Measurements from ENCODE around the gene GPC6. TPM values are rescaled to one million over a fixed set of nuclear protein-coding genes. Genes with fewer than 3 reads are reported as not detected.

Gene GPC6
- total RNA-seq, 1 donor from 2014 or later = 63.0 TPM

DNA sequence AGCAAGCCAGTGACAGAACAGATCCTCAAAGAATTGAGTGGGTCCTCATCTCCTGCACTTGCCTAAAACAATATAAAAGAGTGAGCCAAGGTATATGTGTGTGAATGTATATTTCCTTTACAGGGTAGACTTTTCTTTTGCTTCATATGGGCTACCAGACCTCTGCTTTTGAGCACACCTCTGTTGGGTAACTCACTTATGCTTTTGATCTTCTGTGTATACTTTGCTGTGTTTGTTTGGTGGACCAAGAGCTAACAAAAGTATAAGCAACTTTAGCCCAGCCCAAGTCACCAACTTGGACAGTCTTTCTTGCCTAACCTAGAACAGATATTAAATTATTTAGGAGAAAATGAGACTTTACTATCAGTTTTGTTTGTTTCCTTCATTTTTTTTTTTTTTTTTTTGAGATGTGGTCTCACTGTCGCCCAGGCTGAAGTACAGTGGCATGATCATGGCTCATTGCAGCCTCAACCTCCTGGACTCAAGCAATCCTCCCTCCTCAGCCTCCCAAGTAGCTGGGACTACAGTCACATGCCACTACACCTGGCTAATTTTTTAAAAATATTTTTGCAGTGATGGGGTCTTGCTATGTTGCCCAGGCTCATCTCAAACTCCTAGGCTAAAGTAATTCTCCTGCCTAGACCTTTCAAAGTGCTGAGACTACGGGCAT, 739.8 kb downstream of the GPC6 start:
- FAIRE-seq (no peak), DNase-seq (ENCODE audit: low read depth) (no peak)
- H3K9me3 ChIP-seq (ENCODE audit: insufficient read depth, low read depth, low read length) = no peaks in the 10 kb centered on the region
- no peak overlapping the region for H2AFZ ChIP-seq (ENCODE audit: low read depth, low read length)
- no peaks in the 10 kb centered on the region for H3K27me3 Mint-ChIP-seq (ENCODE audit: low read depth, unreplicated experiment)
- no peaks in the 10 kb centered on the region for H4K20me1 ChIP-seq (ENCODE audit: insufficient read depth, low read length)
- no peaks in the 10 kb centered on the region for H3K79me2 ChIP-seq (ENCODE audit: insufficient read depth, low read length)
- H3K27me3 ChIP-seq (ENCODE audit: insufficient read depth, low read length) = no peaks in the 10 kb centered on the region
- peaks cover 18% of the 10 kb centered on the region for H3K4me1 Mint-ChIP-seq (ENCODE audit: low read depth, unreplicated experiment)
- TF ChIP-seq, protein P1, sequence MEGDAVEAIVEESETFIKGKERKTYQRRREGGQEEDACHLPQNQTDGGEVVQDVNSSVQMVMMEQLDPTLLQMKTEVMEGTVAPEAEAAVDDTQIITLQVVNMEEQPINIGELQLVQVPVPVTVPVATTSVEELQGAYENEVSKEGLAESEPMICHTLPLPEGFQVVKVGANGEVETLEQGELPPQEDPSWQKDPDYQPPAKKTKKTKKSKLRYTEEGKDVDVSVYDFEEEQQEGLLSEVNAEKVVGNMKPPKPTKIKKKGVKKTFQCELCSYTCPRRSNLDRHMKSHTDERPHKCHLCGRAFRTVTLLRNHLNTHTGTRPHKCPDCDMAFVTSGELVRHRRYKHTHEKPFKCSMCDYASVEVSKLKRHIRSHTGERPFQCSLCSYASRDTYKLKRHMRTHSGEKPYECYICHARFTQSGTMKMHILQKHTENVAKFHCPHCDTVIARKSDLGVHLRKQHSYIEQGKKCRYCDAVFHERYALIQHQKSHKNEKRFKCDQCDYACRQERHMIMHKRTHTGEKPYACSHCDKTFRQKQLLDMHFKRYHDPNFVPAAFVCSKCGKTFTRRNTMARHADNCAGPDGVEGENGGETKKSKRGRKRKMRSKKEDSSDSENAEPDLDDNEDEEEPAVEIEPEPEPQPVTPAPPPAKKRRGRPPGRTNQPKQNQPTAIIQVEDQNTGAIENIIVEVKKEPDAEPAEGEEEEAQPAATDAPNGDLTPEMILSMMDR (IDR thresholded peaks at IDR 0.05; ENCODE audit: insufficient read depth, low read depth, low read length) = no peak
- TF ChIP-seq EZH2 (IDR thresholded peaks at IDR 0.05; ENCODE audit: insufficient read depth, low read length) = no peak
- peaks cover 10% of the 10 kb centered on the region for H3K4me1 ChIP-seq (ENCODE audit: insufficient read depth, low read length)
- H3K27ac Mint-ChIP-seq (ENCODE audit: unreplicated experiment) = no peak overlapping the region
- H3K36me3 Mint-ChIP-seq (ENCODE audit: low read depth, unreplicated experiment) = no peaks in the 10 kb centered on the region
- H3K4me3 Mint-ChIP-seq (ENCODE audit: unreplicated experiment) = no peak overlapping the region
- peaks cover 3% of the 10 kb centered on the region for H3K9me3 Mint-ChIP-seq (ENCODE audit: unreplicated experiment)
- no peak overlapping the region for H3K9ac ChIP-seq (ENCODE audit: low read length)
- no peak overlapping the region for H3K4me2 ChIP-seq (ENCODE audit: low read length)
- no peak overlapping the region for H3K4me3 ChIP-seq (ENCODE audit: insufficient read depth, low read depth, low read length)
- no peak overlapping the region for H3K27ac ChIP-seq (ENCODE audit: low read depth, low read length)
- no peaks in the 10 kb centered on the region for H3K36me3 ChIP-seq (ENCODE audit: insufficient read depth, low read length)

GRCh38 chr13:93967286-93967685, 740.7 kb downstream of the GPC6 start:
- Mint-ChIP-seq H3K36me3 (ENCODE audit: low read depth, unreplicated experiment) (no peaks in the 10 kb centered on the region), H3K27ac (ENCODE audit: unreplicated experiment) (no peak overlapping the region), H3K27me3 (ENCODE audit: low read depth, unreplicated experiment) (no peaks in the 10 kb centered on the region), H3K4me1 (ENCODE audit: low read depth, unreplicated experiment) (peaks cover 18% of the 10 kb centered on the region), H3K9me3 (ENCODE audit: unreplicated experiment) (peaks cover 3% of the 10 kb centered on the region), H3K4me3 (ENCODE audit: unreplicated experiment) (no peak overlapping the region)
- Histone ChIP-seq H3K79me2 (ENCODE audit: insufficient read depth, low read length) (no peaks in the 10 kb centered on the region), H4K20me1 (ENCODE audit: insufficient read depth, low read length) (no peaks in the 10 kb centered on the region), H3K36me3 (ENCODE audit: insufficient read depth, low read length) (no peaks in the 10 kb centered on the region), H3K9ac (ENCODE audit: low read length) (no peak overlapping the region), H3K4me2 (ENCODE audit: low read length) (no peak overlapping the region), H3K4me3 (ENCODE audit: insufficient read depth, low read depth, low read length) (no peak overlapping the region), H3K27ac (ENCODE audit: low read depth, low read length) (no peak overlapping the region), H2AFZ (ENCODE audit: low read depth, low read length) (no peak overlapping the region), H3K9me3 (ENCODE audit: insufficient read depth, low read depth, low read length) (no peaks in the 10 kb centered on the region), H3K27me3 (ENCODE audit: insufficient read depth, low read length) (no peaks in the 10 kb centered on the region), H3K4me1 (ENCODE audit: insufficient read depth, low read length) (peaks cover 10% of the 10 kb centered on the region)
- FAIRE-seq (no peak), DNase-seq (ENCODE audit: low read depth) (no peak)
- no peak for TF ChIP-seq EZH2 (IDR thresholded peaks at IDR 0.05; ENCODE audit: insufficient read depth, low read length)
- TF ChIP-seq, protein P1 (IDR thresholded peaks at IDR 0.05; ENCODE audit: insufficient read depth, low read depth, low read length) = no peak

GRCh38 chr13:93975242-93975641, 748.6 kb downstream of the GPC6 start:
- H3K9ac ChIP-seq (ENCODE audit: low read length) = no peak overlapping the region
- H3K27me3 ChIP-seq (ENCODE audit: insufficient read depth, low read length) = no peaks in the 10 kb centered on the region
- Mint-ChIP-seq H3K4me1 (ENCODE audit: low read depth, unreplicated experiment) (no peaks in the 10 kb centered on the region), H3K4me3 (ENCODE audit: unreplicated experiment) (no peak overlapping the region), H3K36me3 (ENCODE audit: low read depth, unreplicated experiment) (peaks cover 2% of the 10 kb centered on the region), H3K9me3 (ENCODE audit: unreplicated experiment) (peaks cover 8% of the 10 kb centered on the region), H3K27me3 (ENCODE audit: low read depth, unreplicated experiment) (no peaks in the 10 kb centered on the region), H3K27ac (ENCODE audit: unreplicated experiment) (no peak overlapping the region)
- TF ChIP-seq, protein P1 (IDR thresholded peaks at IDR 0.05; ENCODE audit: insufficient read depth, low read depth, low read length) = no peak
- TF ChIP-seq EZH2 (IDR thresholded peaks at IDR 0.05; ENCODE audit: insufficient read depth, low read length) = no peak
- H3K4me3 ChIP-seq (ENCODE audit: insufficient read depth, low read depth, low read length) = no peak overlapping the region
- no peaks in the 10 kb centered on the region for H3K36me3 ChIP-seq (ENCODE audit: insufficient read depth, low read length)
- H4K20me1 ChIP-seq (ENCODE audit: insufficient read depth, low read length) = no peaks in the 10 kb centered on the region
- no peaks in the 10 kb centered on the region for H3K9me3 ChIP-seq (ENCODE audit: insufficient read depth, low read depth, low read length)
- H3K79me2 ChIP-seq (ENCODE audit: insufficient read depth, low read length) = no peaks in the 10 kb centered on the region
- FAIRE-seq (no peak), DNase-seq (ENCODE audit: low read depth) (no peak)
- no peak overlapping the region for H3K4me2 ChIP-seq (ENCODE audit: low read length)
- H2AFZ ChIP-seq (ENCODE audit: low read depth, low read length) = no peak overlapping the region
- H3K4me1 ChIP-seq (ENCODE audit: insufficient read depth, low read length) = no peaks in the 10 kb centered on the region
- H3K27ac ChIP-seq (ENCODE audit: low read depth, low read length) = no peak overlapping the region

All from astrocyte (in vitro differentiated cells and primary cell).